Medulla oblongata (tissue), 1 donor: Measurements from ENCODE around the gene SPOCK2.
A peak's percentile ranks its signal among the peaks of the same experiment; 100 is the strongest.
"Not testable (repeated sequence)": the region's sequence is repeated elsewhere in the genome, so short reads cannot be mapped to it uniquely, and the experiment has no call there.

Experiments used
- DNase-seq: peaks from one replicate; pipeline ENCODE4 v3.0.0-alpha.2; 2015; ENCODE audit errors: extremely low spot score

The SPOCK2 gene

DNA sequence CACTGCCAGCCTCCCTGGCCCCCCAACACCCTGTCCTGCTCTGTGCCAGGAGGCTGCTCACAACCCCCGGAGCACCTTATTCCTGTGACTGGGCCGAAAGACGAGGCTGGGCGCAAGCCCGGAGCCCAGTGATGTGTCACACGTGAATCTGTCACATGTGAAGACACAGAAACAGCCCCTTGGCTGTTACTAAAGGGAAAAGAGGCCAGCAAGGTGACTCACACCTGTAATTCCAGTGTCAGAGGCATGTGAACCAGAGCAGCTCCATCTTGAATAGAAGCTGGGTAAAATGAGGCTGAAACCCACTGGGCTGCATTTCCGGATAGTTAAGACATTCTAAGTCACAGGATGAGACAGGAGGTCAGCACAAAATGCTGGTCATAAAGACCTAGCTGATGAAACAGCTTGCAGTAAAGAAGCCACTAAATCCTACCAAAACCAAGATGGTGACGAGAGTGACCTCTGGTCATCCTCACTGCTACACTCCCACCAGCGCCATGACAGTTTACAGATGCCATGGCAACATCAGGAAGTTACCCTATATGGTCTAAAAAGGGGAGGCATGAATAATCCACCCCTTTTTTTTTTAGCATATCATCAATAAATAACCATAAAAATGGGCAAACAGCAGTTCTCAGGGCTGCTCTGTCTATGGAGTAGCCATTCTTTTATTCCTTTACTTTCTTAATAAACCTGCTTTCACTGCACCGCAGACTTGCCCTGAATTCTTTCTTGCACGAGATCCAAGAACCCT is 55.8 kb downstream of the SPOCK2 start:
- not testable (repeated sequence) for DNase-seq

DNA sequence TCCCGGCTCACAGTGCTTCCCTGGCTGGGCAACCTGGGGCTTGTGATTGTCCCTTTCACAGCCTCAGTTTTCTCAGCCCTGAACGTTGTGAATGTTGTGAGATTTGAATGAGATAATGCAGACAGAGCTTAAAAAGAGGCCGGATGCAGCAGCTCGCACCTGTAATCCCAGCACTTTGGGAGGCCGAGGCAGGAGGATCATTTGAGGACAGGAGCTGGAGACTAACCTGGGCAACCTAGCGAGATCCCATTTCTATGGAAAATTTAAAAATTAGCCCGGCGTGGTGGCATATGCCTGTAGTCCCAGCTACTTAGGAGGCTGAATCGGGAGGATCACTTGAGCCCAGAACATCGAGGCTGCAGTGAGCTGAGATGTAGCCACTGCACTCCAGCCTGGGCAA is 56.6 kb downstream of the SPOCK2 start:
- DNase-seq: no peak

- no peak for DNase-seq
These were observed 57.4 kb downstream of the SPOCK2 start for GRCh38 chr10:72030762-72031543.

DNA sequence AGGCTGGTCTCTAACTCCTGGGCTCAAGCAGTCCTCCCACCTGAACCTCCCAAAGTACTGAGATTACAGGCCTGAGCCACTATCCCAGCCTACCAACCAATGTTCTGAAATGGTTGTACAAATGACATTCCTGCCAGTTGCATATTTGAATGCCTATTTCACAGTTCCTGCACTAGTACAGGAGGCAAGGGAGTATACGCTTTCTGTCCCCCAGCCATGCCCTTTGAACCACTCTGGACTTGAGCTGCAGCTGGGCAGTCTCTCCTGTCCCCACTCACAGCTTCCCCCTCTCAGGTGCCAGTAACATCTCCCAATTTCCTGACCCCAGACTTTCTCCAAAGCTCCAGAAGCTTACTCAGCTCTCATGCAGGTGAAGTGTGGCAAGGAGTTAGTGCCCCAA is 58.9 kb downstream of the SPOCK2 start:
- no peak for DNase-seq

- DNase-seq: no peak
These were observed 60.9 kb downstream of the SPOCK2 start for GRCh38 chr10:72027498-72027897.

- DNase-seq: no peak
These were observed 61.9 kb downstream of the SPOCK2 start for GRCh38 chr10:72026278-72027111.

GRCh38 chr10:72025832-72026231 is 62.5 kb downstream of the SPOCK2 start:
- no peak for DNase-seq

- DNase-seq: no peak
These were observed 63.0 kb downstream of the SPOCK2 start for GRCh38 chr10:72025400-72025799.

DNA sequence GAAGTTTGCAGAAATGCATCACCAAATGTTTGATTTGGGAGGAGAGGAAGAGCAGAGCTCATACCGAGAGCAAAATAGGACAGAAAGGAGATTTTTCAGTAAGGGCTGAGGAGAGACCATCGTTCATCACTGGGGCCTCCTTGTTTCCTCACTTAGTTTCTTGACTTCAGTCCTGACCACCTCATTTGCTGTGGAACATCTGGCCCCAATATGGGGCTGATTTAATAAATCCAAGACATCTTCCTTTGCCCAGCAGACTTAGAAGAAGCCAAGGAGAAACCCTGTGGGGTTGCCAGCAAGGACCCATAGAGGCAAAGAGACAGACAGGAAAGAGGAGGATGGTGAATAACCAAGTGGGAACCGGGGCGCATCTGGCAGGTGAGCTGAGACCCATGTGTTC is 63.8 kb downstream of the SPOCK2 start:
- DNase-seq: no peak

DNA sequence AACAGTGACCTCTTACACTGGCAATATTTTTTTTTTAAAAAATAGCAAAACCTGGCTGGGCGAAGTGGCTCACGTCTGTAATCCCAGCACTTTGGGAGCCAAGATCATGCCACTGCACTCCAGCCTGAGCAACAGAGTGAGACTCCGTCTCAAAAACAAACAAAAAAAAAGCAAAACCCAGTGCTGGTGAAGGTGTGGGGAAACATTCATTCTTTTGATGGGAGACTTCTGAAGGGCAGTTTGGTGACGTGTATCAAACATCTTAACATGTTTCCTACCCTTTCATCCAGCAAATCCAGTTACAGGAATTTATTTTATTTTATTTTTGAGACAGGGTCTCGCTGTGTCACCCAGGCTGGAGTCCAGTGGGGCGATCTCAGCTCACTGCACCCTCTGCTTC is 66.1 kb downstream of the SPOCK2 start:
- no peak for DNase-seq

GRCh38 chr10:72020914-72021809 is 67.2 kb downstream of the SPOCK2 start:
- no peak for DNase-seq

- no peak for DNase-seq
These were observed 69.1 kb downstream of the SPOCK2 start for GRCh38 chr10:72019085-72019876.

DNA sequence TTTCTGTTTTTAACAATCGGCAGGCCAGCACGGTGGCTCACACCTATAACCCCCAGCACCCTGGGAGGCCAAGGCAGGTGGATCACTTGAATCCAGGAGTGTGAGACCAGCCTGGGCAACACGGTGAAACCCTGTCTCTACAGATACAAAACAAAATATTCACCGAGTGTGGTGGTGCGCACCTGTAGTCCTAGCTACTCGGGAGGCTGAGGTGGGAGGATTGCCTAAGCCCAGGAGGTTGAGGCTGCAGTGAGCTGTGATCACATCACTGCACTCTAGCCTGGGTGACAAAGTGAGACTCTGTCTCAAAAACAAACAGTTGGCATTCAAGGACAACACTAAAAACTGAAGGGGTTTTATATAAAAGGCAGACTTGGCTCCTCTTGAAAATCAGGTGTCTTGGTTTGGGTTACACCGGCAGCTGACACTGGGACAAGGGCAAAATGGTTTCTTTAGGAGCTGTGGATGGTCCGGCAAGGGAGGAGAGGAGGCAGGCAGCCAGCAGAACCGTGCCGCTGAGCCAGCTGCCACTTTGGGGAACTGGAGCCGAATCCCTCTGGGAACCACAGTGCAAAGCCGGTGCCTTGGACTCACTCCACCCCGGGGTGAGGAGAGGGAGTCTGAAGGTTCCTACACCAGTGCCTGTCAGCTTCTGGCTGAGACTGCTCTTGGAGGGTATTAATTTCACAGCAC is 71.6 kb downstream of the SPOCK2 start:
- peak; percentile 53 for DNase-seq

GRCh38 chr10:72015841-72016240 is 72.5 kb downstream of the SPOCK2 start:
- no peak for DNase-seq

GRCh38 chr10:72014785-72015480 is 73.4 kb downstream of the SPOCK2 start:
- no peak for DNase-seq

DNA sequence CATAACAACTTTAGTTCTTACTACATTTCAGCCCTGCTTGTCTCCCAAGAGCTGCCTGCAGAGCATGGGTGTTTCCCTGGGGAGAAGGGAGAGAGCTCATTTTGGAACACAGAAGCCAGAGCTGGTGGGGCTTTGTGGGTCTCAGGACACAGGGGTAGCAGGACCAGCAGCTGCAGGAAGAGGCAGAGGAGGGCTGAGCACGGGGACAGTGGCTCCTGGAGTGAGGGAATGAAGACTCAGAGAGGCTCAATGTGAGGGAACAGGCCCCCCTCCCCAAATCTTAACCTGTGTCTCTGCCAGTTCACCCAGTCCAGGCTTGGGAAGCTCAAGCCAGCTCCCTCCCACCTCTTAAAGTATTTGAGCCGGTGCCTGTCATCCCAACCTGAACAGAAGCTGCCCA is 74.2 kb downstream of the SPOCK2 start:
- DNase-seq: no peak

- peak; percentile 71 for DNase-seq
These were observed 75.0 kb downstream of the SPOCK2 start for GRCh38 chr10:72013202-72013945.

DNA sequence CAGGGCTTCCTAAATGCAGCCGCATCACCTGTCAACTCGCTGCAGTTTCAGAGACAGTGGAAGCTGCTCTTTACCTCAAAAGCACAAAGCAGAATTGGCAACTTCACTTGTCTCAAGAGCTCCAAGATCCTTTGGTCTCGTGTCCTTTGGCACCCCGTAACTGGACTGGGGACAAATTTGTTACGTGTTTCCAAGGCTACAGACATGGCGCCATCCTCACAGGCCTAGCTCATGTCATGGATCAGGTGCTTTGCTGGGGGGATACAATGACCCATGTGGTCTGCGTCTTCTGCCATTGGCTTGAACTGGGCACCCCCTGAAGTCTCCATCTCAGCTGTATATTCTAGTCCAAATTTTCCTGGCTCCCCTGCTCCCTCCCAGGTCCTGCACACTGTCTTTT is 75.6 kb downstream of the SPOCK2 start:
- peak; percentile 64 for DNase-seq
